Neural cell (in vitro differentiated cells): ENCODE results near the gene CLEC10A. TPM values are rescaled to one million over a fixed set of nuclear protein-coding genes. Genes with fewer than 3 reads are reported as not detected.
"Not testable (repeated sequence)": the region's sequence is repeated elsewhere in the genome, so short reads cannot be mapped to it uniquely, and the experiment has no call there.

Experiments used
- H2AFZ ChIP-seq: fragments of 200-600, 300-800 bp; sonication (generic), shearing (Covaris generic); 2 replicates; pipeline ENCODE4 v1.6.0; 2014; ENCODE audit warnings: low read depth, mild to moderate bottlenecking, antibody characterized with exemption, low read length, moderate library complexity
- H3F3A ChIP-seq: fragments of 200-600 bp; shearing (Covaris generic); 2 replicates; pipeline ENCODE4 v1.6.1; 2016; ENCODE audit warnings: mild to moderate bottlenecking, moderate library complexity, mixed read lengths, antibody characterized with exemption, low read length; ENCODE audit not compliant: insufficient read depth, poor library complexity, severe bottlenecking
- H3K27ac ChIP-seq: fragments of 200-600, 300-800 bp; sonication (generic), shearing (Covaris generic); 2 replicates; pipeline ENCODE4 v1.5.1; 2014; ENCODE audit warnings: mild to moderate bottlenecking, low read length, moderate library complexity
- H3K27me3 ChIP-seq: fragments of 300-800, 200-600 bp; sonication (generic), shearing (Covaris generic); 2 replicates; pipeline ENCODE4 v1.6.0; 2014; ENCODE audit warnings: mild to moderate bottlenecking, low read depth, low read length, moderate library complexity; ENCODE audit not compliant: insufficient read depth
- H3K36me3 ChIP-seq: fragments of 300-800, 200-600 bp; sonication (generic), shearing (Covaris generic); 2 replicates; pipeline ENCODE4 v1.5.1; 2014; ENCODE audit warnings: mild to moderate bottlenecking, antibody characterized with exemption, low read length, moderate library complexity; ENCODE audit not compliant: insufficient read depth
- H3K4me2 ChIP-seq: fragments of 300-800, 200-600 bp; sonication (generic), shearing (Covaris generic); 2 replicates; pipeline ENCODE4 v1.6.0; 2014; ENCODE audit warnings: mild to moderate bottlenecking, low read length
- H3K4me3 ChIP-seq: fragments of 300-800, 200-600 bp; sonication (generic), shearing (Covaris generic); 2 replicates; pipeline ENCODE4 v1.5.1; 2014; ENCODE audit warnings: mild to moderate bottlenecking, low read length, moderate library complexity
- H3K79me2 ChIP-seq: fragments of 200-600 bp; shearing (Covaris generic); replicated peaks from 2 replicates; pipeline ENCODE4 v1.6.0; 2014; ENCODE audit warnings: mild to moderate bottlenecking, low read length, moderate library complexity; ENCODE audit not compliant: insufficient read depth
- H3K9ac ChIP-seq: fragments of 300-800, 200-600 bp; sonication (generic), shearing (Covaris generic); 2 replicates; pipeline ENCODE4 v1.6.1; 2016; ENCODE audit warnings: mild to moderate bottlenecking, low read length, mixed read lengths
- H3K9me2 ChIP-seq: fragments of 200-600 bp; shearing (Covaris generic); 2 replicates; pipeline ENCODE4 v1.6.1; 2016; ENCODE audit warnings: mild to moderate bottlenecking, low read length, mixed read lengths; ENCODE audit not compliant: insufficient read depth
- H3K9me3 ChIP-seq: fragments of 200-600, 300-800 bp; sonication (generic), shearing (Covaris generic); 2 replicates; pipeline ENCODE4 v1.6.1; 2016; ENCODE audit warnings: mild to moderate bottlenecking, mixed run types, low read length, moderate library complexity, mixed read lengths
- H4K20me1 ChIP-seq: fragments of 200-600 bp; shearing (Covaris generic); 2 replicates; pipeline ENCODE4 v1.6.1; 2016; ENCODE audit warnings: mild to moderate bottlenecking, mixed run types; ENCODE audit not compliant: insufficient read depth
- EP300 ChIP-seq: fragments of 450-650 bp; conservative IDR thresholded peaks from 2 replicates; pipeline ENCODE4 v1.6.1; 2014; ENCODE audit warnings: antibody characterized with exemption, mild to moderate bottlenecking, moderate library complexity; ENCODE audit not compliant: poor library complexity, severe bottlenecking
- EZH2 ChIP-seq: fragments of 200-600, 300-800 bp; shearing (Covaris generic), sonication (generic); IDR thresholded peaks from 2 replicates; pipeline ENCODE4 v1.6.1; 2014; ENCODE audit warnings: antibody characterized with exemption, low read length, borderline replicate concordance, mild to moderate bottlenecking; ENCODE audit not compliant: insufficient read depth, poor library complexity, severe bottlenecking
- MXI1 ChIP-seq: fragments of 450-650 bp; conservative IDR thresholded peaks from 2 replicates; pipeline ENCODE4 v1.6.1; 2014; ENCODE audit warnings: antibody characterized with exemption, mild to moderate bottlenecking; ENCODE audit not compliant: poor library complexity, severe bottlenecking
- POLR2AphosphoS5 ChIP-seq: IDR thresholded peaks from 2 replicates; pipeline ENCODE4 v1.6.1; 2012
- RAD21 ChIP-seq: fragments of 450-650 bp; conservative IDR thresholded peaks from 2 replicates; pipeline ENCODE4 v1.6.1; 2014; ENCODE audit warnings: antibody characterized with exemption, mild to moderate bottlenecking, moderate library complexity
- REST ChIP-seq: IDR thresholded peaks from 2 replicates; pipeline ENCODE4 v1.6.1; 2012; ENCODE audit warnings: borderline replicate concordance
- SMC3 ChIP-seq: fragments of 450-650 bp; conservative IDR thresholded peaks from 2 replicates; pipeline ENCODE4 v1.6.1; 2014; ENCODE audit warnings: antibody characterized with exemption, mild to moderate bottlenecking, moderate library complexity; ENCODE audit not compliant: poor library complexity
- TAF1 ChIP-seq: IDR thresholded peaks from 2 replicates; pipeline ENCODE4 v1.6.1; 2012; ENCODE audit warnings: low read depth
- polyA plus RNA-seq: library from polyadenylated mRNA; depleted of rRNA; stranded (reverse); fragments of >200 nt; gene quantifications from 2 replicates; pipeline ENCODE4 v1.2.3, GENCODE V29; 2014
- TF ChIP-seq, protein P1 (sequence below): fragments of 450-650 bp; IDR thresholded peaks from 2 replicates; pipeline ENCODE4 v1.5.1; 2014; ENCODE audit warnings: antibody characterized with exemption, mild to moderate bottlenecking, moderate library complexity; ENCODE audit not compliant: poor library complexity, severe bottlenecking

Gene CLEC10A
- polyA plus RNA-seq, 1 donor from 2014 or later, result not detected

DNA sequence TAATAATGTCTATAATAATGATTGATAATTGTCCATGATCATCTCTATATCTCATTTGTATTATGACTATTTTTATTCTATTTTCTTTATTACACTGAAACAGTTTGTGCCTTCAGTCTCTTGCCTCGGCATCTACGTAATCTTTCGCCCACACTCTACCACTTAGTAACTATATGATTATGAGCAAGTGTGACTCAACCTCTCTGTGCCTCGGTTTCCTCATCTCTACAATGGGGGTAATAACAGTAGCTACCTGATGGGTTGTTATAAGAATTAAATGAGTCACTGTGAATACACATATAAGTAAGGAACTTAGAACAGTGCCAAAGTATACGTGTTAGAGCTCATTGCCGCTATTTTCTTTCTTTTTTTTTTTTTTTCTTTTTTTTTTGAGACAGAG lies 32.5 kb downstream of the CLEC10A start:
- H3K4me3 ChIP-seq, result no peak overlapping the region
- H3K36me3 ChIP-seq, result no peaks in the 10 kb centered on the region
- TF ChIP-seq TAF1 (no peak), SMC3 (no peak), EZH2 (no peak), EP300 (no peak), RAD21 (no peak), MXI1 (no peak), POLR2AphosphoS5 (no peak), REST (no peak)
- TF ChIP-seq, protein P1, sequence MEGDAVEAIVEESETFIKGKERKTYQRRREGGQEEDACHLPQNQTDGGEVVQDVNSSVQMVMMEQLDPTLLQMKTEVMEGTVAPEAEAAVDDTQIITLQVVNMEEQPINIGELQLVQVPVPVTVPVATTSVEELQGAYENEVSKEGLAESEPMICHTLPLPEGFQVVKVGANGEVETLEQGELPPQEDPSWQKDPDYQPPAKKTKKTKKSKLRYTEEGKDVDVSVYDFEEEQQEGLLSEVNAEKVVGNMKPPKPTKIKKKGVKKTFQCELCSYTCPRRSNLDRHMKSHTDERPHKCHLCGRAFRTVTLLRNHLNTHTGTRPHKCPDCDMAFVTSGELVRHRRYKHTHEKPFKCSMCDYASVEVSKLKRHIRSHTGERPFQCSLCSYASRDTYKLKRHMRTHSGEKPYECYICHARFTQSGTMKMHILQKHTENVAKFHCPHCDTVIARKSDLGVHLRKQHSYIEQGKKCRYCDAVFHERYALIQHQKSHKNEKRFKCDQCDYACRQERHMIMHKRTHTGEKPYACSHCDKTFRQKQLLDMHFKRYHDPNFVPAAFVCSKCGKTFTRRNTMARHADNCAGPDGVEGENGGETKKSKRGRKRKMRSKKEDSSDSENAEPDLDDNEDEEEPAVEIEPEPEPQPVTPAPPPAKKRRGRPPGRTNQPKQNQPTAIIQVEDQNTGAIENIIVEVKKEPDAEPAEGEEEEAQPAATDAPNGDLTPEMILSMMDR, result no peak
- H4K20me1 ChIP-seq, result no peaks in the 10 kb centered on the region
- no peak overlapping the region for H3K4me2 ChIP-seq
- no peak overlapping the region for H2AFZ ChIP-seq
- no peaks in the 10 kb centered on the region for H3K9me3 ChIP-seq
- no peaks in the 10 kb centered on the region for H3K9me2 ChIP-seq
- no peaks in the 10 kb centered on the region for H3K79me2 ChIP-seq
- peaks cover 3% of the 10 kb centered on the region for H3F3A ChIP-seq
- H3K27ac ChIP-seq, result no peak overlapping the region
- H3K9ac ChIP-seq, result no peak overlapping the region
- peaks cover 37% of the 10 kb centered on the region for H3K27me3 ChIP-seq

GRCh38 chr17:7046725-7047397 lies 33.2 kb downstream of the CLEC10A start:
- H3K27me3 ChIP-seq, result peaks cover 44% of the 10 kb centered on the region
- not testable (repeated sequence) for H4K20me1 ChIP-seq, H3K9me2 ChIP-seq, H3K9me3 ChIP-seq, H3F3A ChIP-seq, H3K79me2 ChIP-seq, H3K36me3 ChIP-seq
- H3K9ac ChIP-seq, result peak overlapping the region; percentile 53
- H3K4me3 ChIP-seq, result peak overlapping the region; percentile 61
- H3K27ac ChIP-seq, result peak overlapping the region; percentile 48
- H2AFZ ChIP-seq, result peak overlapping the region; percentile 56
- H3K4me2 ChIP-seq, result peak overlapping the region; percentile 72
